8988T (cell line): Measurements from ENCODE around the gene RSBN1.

Experiments
- DNase-seq: peaks from one replicate; pipeline ENCODE4 v3.0.0; 2011

The RSBN1 gene

GRCh38 chr1:113811156-113811887 is 954 bp downstream of the RSBN1 start:
- no peak for DNase-seq

GRCh38 chr1:113809670-113810602 is 2.3 kb downstream of the RSBN1 start:
- no peak for DNase-seq

GRCh38 chr1:113808450-113809195 is 3.7 kb downstream of the RSBN1 start:
- DNase-seq = no peak

- DNase-seq = no peak
Measured at GRCh38 chr1:113805639-113806038, 6.6 kb downstream of the RSBN1 start.

- no peak for DNase-seq
Measured at GRCh38 chr1:113805256-113805531, 7.1 kb downstream of the RSBN1 start.

- no peak for DNase-seq
Measured at GRCh38 chr1:113804421-113805255, 7.6 kb downstream of the RSBN1 start.

GRCh38 chr1:113802367-113803007 is 9.8 kb downstream of the RSBN1 start:
- no peak for DNase-seq

GRCh38 chr1:113800487-113800886 is 11.8 kb downstream of the RSBN1 start:
- DNase-seq = no peak

GRCh38 chr1:113797472-113797871 is 14.8 kb downstream of the RSBN1 start:
- DNase-seq = no peak

GRCh38 chr1:113793878-113794834 is 18.1 kb downstream of the RSBN1 start:
- no peak for DNase-seq

- DNase-seq = no peak
Measured at GRCh38 chr1:113792986-113793385, 19.3 kb downstream of the RSBN1 start.

GRCh38 chr1:113792471-113792870 is 19.8 kb downstream of the RSBN1 start:
- no peak for DNase-seq

- DNase-seq = no peak
Measured at GRCh38 chr1:113788802-113789201, 23.5 kb downstream of the RSBN1 start.

GRCh38 chr1:113787663-113788062 is 24.6 kb downstream of the RSBN1 start:
- DNase-seq = no peak

- no peak for DNase-seq
Measured at GRCh38 chr1:113786069-113786468, 26.2 kb downstream of the RSBN1 start.

- no peak for DNase-seq
Measured at GRCh38 chr1:113784104-113784779, 28.0 kb downstream of the RSBN1 start.

GRCh38 chr1:113783254-113784103 is 28.8 kb downstream of the RSBN1 start:
- DNase-seq = no peak

- DNase-seq = no peak
Measured at GRCh38 chr1:113782406-113782805, 29.9 kb downstream of the RSBN1 start.
